ENCODE data around the gene MT1H. TPM values are rescaled to one million over a fixed set of nuclear protein-coding genes. Genes with fewer than 3 reads are reported as not detected.

Gene MT1H
- total and polyA plus RNA-seq, 2 of the 13 experiments (the other 11 are each of a cell fraction or from before 2014, with no cell fraction given), result 0.60 TPM; not detected in 1

DNA sequence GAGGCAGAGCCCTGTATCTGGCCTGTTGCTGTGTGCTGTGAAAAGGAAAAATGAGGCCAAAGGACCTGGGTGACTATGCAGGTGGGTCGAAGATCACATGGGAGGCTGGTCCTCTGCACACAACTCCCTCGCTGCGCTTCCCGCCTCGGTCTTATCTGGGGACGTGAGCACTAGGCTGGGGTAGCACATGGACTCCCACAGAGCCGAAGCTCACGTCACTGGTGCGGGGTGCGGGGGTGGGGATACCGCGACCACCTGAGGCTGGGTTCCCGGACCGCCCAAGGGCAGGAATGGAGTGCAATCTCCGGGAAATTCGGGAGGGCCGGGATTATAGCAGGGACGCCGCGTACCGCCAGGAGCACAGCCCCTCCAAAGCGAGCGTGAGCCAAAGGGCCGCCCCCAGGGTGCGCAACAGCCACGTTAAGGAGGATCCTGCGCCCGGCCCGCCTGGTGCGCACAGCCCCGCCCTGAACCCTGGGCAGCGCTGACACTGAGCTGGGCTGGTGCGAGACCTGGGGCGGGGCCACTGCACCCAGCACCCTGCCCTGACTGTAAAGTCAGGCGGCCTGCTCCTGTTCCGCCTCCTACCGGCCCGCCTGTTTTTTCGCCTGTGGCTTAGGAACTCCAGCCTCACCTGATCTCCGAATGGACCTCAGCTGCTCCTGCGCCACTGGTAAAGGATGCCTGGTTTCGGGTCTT is 26.4 kb upstream of the MT1H start (continued):
- TF ChIP-seq RBM39 (IDR thresholded peaks at IDR 0.05; ENCODE audit: low read depth, low read length, poor library complexity, severe bottlenecking) (no peak), HDAC6 (IDR thresholded peaks at IDR 0.05; ENCODE audit: low read depth, low read length) (no peak), SP140L (CRISPR knock-in tag; IDR thresholded peaks at IDR 0.05; ENCODE audit: borderline replicate concordance) (no peak), JUN (CRISPR knock-in tag; IDR thresholded peaks at IDR 0.05) (0 out of 2 replicates have a peak, but pooled peaks have one; percentile 22), KDM2A (CRISPR knock-in tag; IDR thresholded peaks at IDR 0.05; ENCODE audit: borderline replicate concordance, low read depth) (no peak), RBM22 (optimal IDR thresholded peaks at IDR 0.05; ENCODE audit: low read length) (no peak), ZNF83 (CRISPR knock-in tag; IDR thresholded peaks at IDR 0.05; ENCODE audit: borderline replicate concordance) (no peak), NFE2L2 (IDR thresholded peaks at IDR 0.05; ENCODE audit: low read length) (no peak), DPF2 (CRISPR knock-in tag; IDR thresholded peaks at IDR 0.05; ENCODE audit: borderline replicate concordance, low read depth) (0 out of 2 replicates have a peak, but pooled peaks have one; percentile 35), GMEB2 (CRISPR knock-in tag; IDR thresholded peaks at IDR 0.05; ENCODE audit: low read depth) (no peak), PTBP1 (IDR thresholded peaks at IDR 0.05; ENCODE audit: low read depth, low read length, poor library complexity, severe bottlenecking) (no peak), GATAD2A (CRISPR knock-in tag; IDR thresholded peaks at IDR 0.05) (no peak), ZNF784 (CRISPR knock-in tag; IDR thresholded peaks at IDR 0.05; ENCODE audit: borderline replicate concordance) (no peak), ZNF777 (CRISPR knock-in tag; IDR thresholded peaks at IDR 0.05) (no peak), ZNF766 (CRISPR knock-in tag; IDR thresholded peaks at IDR 0.05; ENCODE audit: borderline replicate concordance) (no peak), TOE1 (CRISPR knock-in tag; IDR thresholded peaks at IDR 0.05) (no peak)
- TF ChIP-seq, protein P1, sequence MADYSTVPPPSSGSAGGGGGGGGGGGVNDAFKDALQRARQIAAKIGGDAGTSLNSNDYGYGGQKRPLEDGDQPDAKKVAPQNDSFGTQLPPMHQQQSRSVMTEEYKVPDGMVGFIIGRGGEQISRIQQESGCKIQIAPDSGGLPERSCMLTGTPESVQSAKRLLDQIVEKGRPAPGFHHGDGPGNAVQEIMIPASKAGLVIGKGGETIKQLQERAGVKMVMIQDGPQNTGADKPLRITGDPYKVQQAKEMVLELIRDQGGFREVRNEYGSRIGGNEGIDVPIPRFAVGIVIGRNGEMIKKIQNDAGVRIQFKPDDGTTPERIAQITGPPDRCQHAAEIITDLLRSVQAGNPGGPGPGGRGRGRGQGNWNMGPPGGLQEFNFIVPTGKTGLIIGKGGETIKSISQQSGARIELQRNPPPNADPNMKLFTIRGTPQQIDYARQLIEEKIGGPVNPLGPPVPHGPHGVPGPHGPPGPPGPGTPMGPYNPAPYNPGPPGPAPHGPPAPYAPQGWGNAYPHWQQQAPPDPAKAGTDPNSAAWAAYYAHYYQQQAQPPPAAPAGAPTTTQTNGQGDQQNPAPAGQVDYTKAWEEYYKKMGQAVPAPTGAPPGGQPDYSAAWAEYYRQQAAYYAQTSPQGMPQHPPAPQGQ (CRISPR knock-in tag; IDR thresholded peaks at IDR 0.05; ENCODE audit: borderline replicate concordance), result no peak
- TF ChIP-seq, protein P2, sequence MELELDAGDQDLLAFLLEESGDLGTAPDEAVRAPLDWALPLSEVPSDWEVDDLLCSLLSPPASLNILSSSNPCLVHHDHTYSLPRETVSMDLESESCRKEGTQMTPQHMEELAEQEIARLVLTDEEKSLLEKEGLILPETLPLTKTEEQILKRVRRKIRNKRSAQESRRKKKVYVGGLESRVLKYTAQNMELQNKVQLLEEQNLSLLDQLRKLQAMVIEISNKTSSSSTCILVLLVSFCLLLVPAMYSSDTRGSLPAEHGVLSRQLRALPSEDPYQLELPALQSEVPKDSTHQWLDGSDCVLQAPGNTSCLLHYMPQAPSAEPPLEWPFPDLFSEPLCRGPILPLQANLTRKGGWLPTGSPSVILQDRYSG (CRISPR knock-in tag; IDR thresholded peaks at IDR 0.05), result no peak
- TF ChIP-seq, protein P3, sequence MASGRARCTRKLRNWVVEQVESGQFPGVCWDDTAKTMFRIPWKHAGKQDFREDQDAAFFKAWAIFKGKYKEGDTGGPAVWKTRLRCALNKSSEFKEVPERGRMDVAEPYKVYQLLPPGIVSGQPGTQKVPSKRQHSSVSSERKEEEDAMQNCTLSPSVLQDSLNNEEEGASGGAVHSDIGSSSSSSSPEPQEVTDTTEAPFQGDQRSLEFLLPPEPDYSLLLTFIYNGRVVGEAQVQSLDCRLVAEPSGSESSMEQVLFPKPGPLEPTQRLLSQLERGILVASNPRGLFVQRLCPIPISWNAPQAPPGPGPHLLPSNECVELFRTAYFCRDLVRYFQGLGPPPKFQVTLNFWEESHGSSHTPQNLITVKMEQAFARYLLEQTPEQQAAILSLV (CRISPR knock-in tag; IDR thresholded peaks at IDR 0.05; ENCODE audit: borderline replicate concordance), result no peak
- TF ChIP-seq, protein P4, sequence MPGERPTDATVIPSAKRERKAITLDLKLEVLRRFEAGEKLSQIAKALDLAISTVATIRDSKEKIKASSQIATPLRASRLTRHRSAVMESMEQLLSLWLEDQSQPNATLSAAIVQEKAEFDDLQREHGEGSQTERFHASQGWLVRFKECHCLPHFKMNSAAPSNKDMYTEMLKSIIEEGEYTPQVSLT (CRISPR knock-in tag; IDR thresholded peaks at IDR 0.05; ENCODE audit: borderline replicate concordance, low read depth), result no peak
- TF ChIP-seq, protein P5, sequence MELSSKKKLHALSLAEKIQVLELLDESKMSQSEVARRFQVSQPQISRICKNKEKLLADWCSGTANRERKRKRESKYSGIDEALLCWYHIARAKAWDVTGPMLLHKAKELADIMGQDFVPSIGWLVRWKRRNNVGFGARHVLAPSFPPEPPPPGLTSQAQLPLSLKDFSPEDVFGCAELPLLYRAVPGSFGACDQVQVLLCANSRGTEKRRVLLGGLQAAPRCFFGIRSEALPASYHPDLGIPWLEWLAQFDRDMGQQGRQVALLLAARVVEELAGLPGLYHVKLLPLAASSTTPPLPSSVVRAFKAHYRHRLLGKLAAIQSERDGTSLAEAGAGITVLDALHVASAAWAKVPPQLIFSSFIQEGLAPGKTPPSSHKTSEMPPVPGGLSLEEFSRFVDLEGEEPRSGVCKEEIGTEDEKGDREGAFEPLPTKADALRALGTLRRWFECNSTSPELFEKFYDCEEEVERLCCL (CRISPR knock-in tag; IDR thresholded peaks at IDR 0.05; ENCODE audit: borderline replicate concordance), result peak; percentile 82; the same call in 1 of the 2 replicates

All from HepG2 (cell line).